K562 (cell line): ENCODE data around the gene NT5DC1. TPM values are rescaled to one million over a fixed set of nuclear protein-coding genes. Genes with fewer than 3 reads are reported as not detected.
A peak's percentile ranks its signal among the peaks of the same experiment; 100 is the strongest.

ENCODE experiments used
- ATAC-seq: fragments of 200-7000 bp; cut with Tn5 transposase; 3 replicates; pipeline ENCODE4 v1.9.1; 2020; ENCODE audit warnings: moderate library complexity
- BruUV-seq: library from RNA; stranded (reverse); fragments of 400-500 nt; replicated peaks from 2 replicates; lab custom pipeline; 2021; lab: Mats Ljungman, UMichigan
- CTCF ChIA-PET: fragments of 300-600 bp; formaldehyde crosslinking; extraction: SDS; loops from one replicate; lab custom pipeline; 2021; ENCODE audit warnings: low intra/inter-chr PET ratio; lab: Yijun Ruan, JAX
- POLR2A ChIA-PET: fragments of 300-600, 350-650 bp; sonication (Branson Sonifier 250); formaldehyde crosslinking; extraction: SDS; loops from one replicate; lab custom pipeline; 2021; ENCODE audit warnings: antibody characterized with exemption, inconsistent platforms; lab: Yijun Ruan, JAX
- DNase-seq, 4 experiments: peaks; one replicate each; pipeline versions ENCODE4 v3.0.0 to v3.0.0-alpha.2; 2011 to 2018; ENCODE audit warnings: low spot score in 3 of 4, mixed read lengths in 3 of 4; ENCODE audit errors: extremely low read depth in 1 of 4
- FAIRE-seq: peaks from 2 replicates; lab custom pipeline; 2011; peaks lifted over from hg19 to GRCh38; lab: Jason Lieb, UNC
- H2AFZ ChIP-seq: 2 replicates; pipeline ENCODE4 v1.6.0; 2011; ENCODE audit warnings: low read depth, low read length, control low read depth, inconsistent platforms
- H3K27ac ChIP-seq: fragments of 200-600 bp; 3 replicates; pipeline ENCODE4 v1.8.0; 2011; ENCODE audit warnings: low read depth, mild to moderate bottlenecking, control low read depth, inconsistent platforms, low read length, moderate library complexity, mixed read lengths; ENCODE audit errors: extremely low read depth
- H3K27me3 ChIP-seq, 2 experiments: fragments of 300-600 bp in 1 of 2; 2 replicates in 1 of 2; 3 replicates in 1 of 2; pipeline versions ENCODE4 v1.6.0 to v1.8.0; 2011; ENCODE audit warnings: inconsistent platforms in 2 of 2, low read length in 2 of 2, mild to moderate bottlenecking in 1 of 2, mixed read lengths in 1 of 2, moderate library complexity in 1 of 2; ENCODE audit not compliant: control insufficient read depth in 2 of 2, insufficient read depth in 2 of 2
- H3K36me3 ChIP-seq: fragments of 300-600 bp; 3 replicates; pipeline ENCODE4 v1.8.0; 2011; ENCODE audit warnings: mild to moderate bottlenecking, low read length, inconsistent platforms; ENCODE audit not compliant: control insufficient read depth, insufficient read depth
- H3K4me1 ChIP-seq, 2 experiments: fragments of 200-600 bp in 1 of 2; replicated peaks in 1 of 2; 2 replicates in 1 of 2; 3 replicates in 1 of 2; pipeline versions ENCODE4 v1.5.1 to v1.8.0; 2011; ENCODE audit warnings: inconsistent platforms in 2 of 2, low read length in 2 of 2, mild to moderate bottlenecking in 1 of 2, mixed read lengths in 1 of 2, moderate library complexity in 1 of 2; ENCODE audit not compliant: control insufficient read depth in 2 of 2, insufficient read depth in 2 of 2
- H3K4me2 ChIP-seq: 2 replicates; pipeline ENCODE4 v1.6.1; 2011; ENCODE audit warnings: low read length, control low read depth, inconsistent platforms, mixed read lengths; ENCODE audit not compliant: insufficient read depth
- H3K4me3 ChIP-seq: fragments of 200-600 bp; sonication (generic), shearing (Covaris generic); 2 replicates; pipeline ENCODE4 v1.5.1; 2016; ENCODE audit warnings: control low read depth, inconsistent platforms
- H3K79me2 ChIP-seq: fragments of 200-600 bp; 3 replicates; pipeline ENCODE4 v1.8.0; 2011; ENCODE audit warnings: low read length, inconsistent platforms; ENCODE audit not compliant: control insufficient read depth, insufficient read depth
- H3K9ac ChIP-seq, 2 experiments: 2 replicates each; pipeline versions ENCODE4 v1.6.0 to v1.6.1; 2011; ENCODE audit warnings: low read depth in 2 of 2, low read length in 2 of 2, control low read depth in 1 of 2, inconsistent platforms in 1 of 2, mild to moderate bottlenecking in 1 of 2, mixed read lengths in 1 of 2; ENCODE audit not compliant: insufficient read depth in 1 of 2
- H3K9me1 ChIP-seq: one replicate; pipeline ENCODE4 v1.6.0; 2011; ENCODE audit warnings: inconsistent platforms, mild to moderate bottlenecking, low read length, moderate library complexity; ENCODE audit not compliant: control insufficient read depth, insufficient read depth
- H3K9me3 ChIP-seq: replicated peaks from 2 replicates; pipeline ENCODE4 v1.5.1; 2011; ENCODE audit warnings: low read depth, low read length, inconsistent platforms; ENCODE audit not compliant: control insufficient read depth, insufficient read depth
- H4K20me1 ChIP-seq: replicated peaks from 2 replicates; pipeline ENCODE4 v1.6.1; 2011; ENCODE audit warnings: low read length, inconsistent platforms, mixed read lengths; ENCODE audit not compliant: control insufficient read depth, insufficient read depth
- BDP1 ChIP-seq: IDR thresholded peaks from 3 replicates; pipeline ENCODE4 v1.6.1; 2011; ENCODE audit not compliant: insufficient read length, insufficient read depth
- DACH1 ChIP-seq: fragments of 450-650 bp; IDR thresholded peaks from 2 replicates; pipeline ENCODE4 v1.6.1; 2018; ENCODE audit not compliant: partially characterized antibody
- ELF2 ChIP-seq: fragments of 250-450 bp; sonication (Bioruptor Pico); IDR thresholded peaks from 2 replicates; pipeline ENCODE4 v1.5.0; 2021; ENCODE audit warnings: mild to moderate bottlenecking
- ERF ChIP-seq: fragments of 450-650 bp; formaldehyde crosslinking; IDR thresholded peaks from 2 replicates; pipeline ENCODE4 v1.4.0; 2020; ENCODE audit warnings: mild to moderate bottlenecking, mixed read lengths
- KAT8 ChIP-seq: fragments of 450-650 bp; IDR thresholded peaks from 2 replicates; pipeline ENCODE4 v1.6.1; 2016; ENCODE audit warnings: low read depth, mild to moderate bottlenecking
- RAD21 ChIP-seq, 2 experiments: fragments of 250-450 bp in 1 of 2; fragments of 450-650 bp in 1 of 2; sonication (Bioruptor Pico) in 1 of 2; formaldehyde crosslinking in 1 of 2; IDR thresholded peaks in 1 of 2; conservative IDR thresholded peaks in 1 of 2; 2 replicates each; pipeline versions ENCODE4 v1.4.0 to v1.8.0; 2020 to 2022; ENCODE audit warnings: mild to moderate bottlenecking in 2 of 2, moderate library complexity in 1 of 2
- SRF ChIP-seq, 2 experiments: fragments of 250-450, 450-650 bp in 1 of 2; sonication (Bioruptor Pico) in 1 of 2; sonication (generic) in 1 of 2; formaldehyde crosslinking; IDR thresholded peaks; 2 replicates each; pipeline versions ENCODE4 v1.5.0 to v1.5.1; 2020 to 2022; ENCODE audit warnings: mild to moderate bottlenecking in 1 of 2, missing genetic modification reagents in 1 of 2
- YY1 ChIP-seq, 3 experiments: IDR thresholded peaks; 2 replicates each; pipeline ENCODE4 v1.6.1; 2011; ENCODE audit warnings: low read length in 2 of 3, mild to moderate bottlenecking in 2 of 3, moderate library complexity in 2 of 3, borderline replicate concordance in 1 of 3, control low read depth in 1 of 3, low read depth in 1 of 3; ENCODE audit not compliant: insufficient read depth in 3 of 3, insufficient replicate concordance in 2 of 3, control insufficient read depth in 1 of 3, insufficient read length in 1 of 3; ENCODE audit errors: extremely low read depth in 1 of 3
- ZC3H11A ChIP-seq: IDR thresholded peaks from 2 replicates; pipeline ENCODE4 v1.6.1; 2012; ENCODE audit warnings: low read depth, low read length, improper control_type of control experiment
- ZFX ChIP-seq: sonication (generic); formaldehyde crosslinking; IDR thresholded peaks from 2 replicates; pipeline ENCODE4 v1.8.0; 2022; ENCODE audit warnings: mild to moderate bottlenecking, missing genetic modification reagents, moderate library complexity
- ZNF175 ChIP-seq: fragments of 200-800 bp; sonication (Bioruptor generic); IDR thresholded peaks from 2 replicates; pipeline ENCODE4 v1.6.1; 2016; ENCODE audit warnings: low read depth, mild to moderate bottlenecking, missing genetic modification characterization, missing compliant biosample characterization
- WGBS: fragments of 100-300 bp; shearing (Covaris generic); methylation state at CpG from one replicate; pipeline ENCODE4 v1.1.6; 2016; ENCODE audit warnings: low coverage, mixed read lengths; ENCODE audit not compliant: insufficient coverage; ENCODE audit errors: missing lambda C conversion rate; 5-methylcytosine and 5-hydroxymethylcytosine counted together
- in situ Hi-C: fragments of 300-500 bp; cut with MboI; formaldehyde crosslinking; loops from 4 replicates; pipeline ENCODE4 v1.15.0; 2018; ENCODE audit warnings: inconsistent platforms, mixed read lengths
- intact Hi-C: fragments of 100-400 bp; cut with micrococcal nuclease; formaldehyde crosslinking; loops from 2 replicates; pipeline ENCODE4 v1.14.2; 2022
- polyA plus RNA-seq, 8 experiments: library from polyadenylated mRNA; depleted of rRNA in 4 of 8; stranded (reverse) in 5 of 8; unstranded in 3 of 8; fragments of >200 nt; fragmentation: Nextera tagmentation in 2 of 8; fragmentation: Illumina TruSeq in 1 of 8; extraction: Ambion mirVana in 2 of 8; extraction: Trizol in 1 of 8; gene quantifications; 2 replicates each; pipeline versions ENCODE4 v1.2.1 to v1.2.3, GENCODE V29; 2011 to 2014; ENCODE audit warnings: inconsistent platforms in 1 of 8, missing spikeins in 1 of 8
- total RNA-seq, 7 experiments: library from RNA; depleted of rRNA in 6 of 7; stranded (reverse); fragments of >200 nt in 6 of 7; fragmentation: Illumina TruSeq in 2 of 7; extraction: Trizol in 2 of 7; gene quantifications; 2 replicates each; pipeline versions ENCODE4 v1.2.1 to v1.2.3, GENCODE V29; 2011 to 2021; ENCODE audit warnings: low replicate concordance in 1 of 7
- TF ChIP-seq, protein P1 (sequence below), 2 experiments: fragments of 450-650 bp; conservative IDR thresholded peaks; 2 replicates each; pipeline ENCODE4 v1.6.1; 2017; ENCODE audit warnings: mild to moderate bottlenecking in 2 of 2, moderate library complexity in 2 of 2
- TF ChIP-seq, protein P2 (sequence below): fragments of 200-800 bp; sonication (Bioruptor generic); IDR thresholded peaks from 2 replicates; pipeline ENCODE4 v1.6.1; 2017; ENCODE audit warnings: missing genetic modification characterization, missing compliant biosample characterization
- TF ChIP-seq, protein P3 (sequence below), 3 experiments: fragments of 200-800 bp in 1 of 3; sonication (Bioruptor generic) in 1 of 3; sonication (generic) in 1 of 3; formaldehyde crosslinking in 1 of 3; IDR thresholded peaks; 2 replicates each; pipeline versions ENCODE4 v1.6.1 to v1.8.0; 2016 to 2022; ENCODE audit warnings: mild to moderate bottlenecking in 2 of 3, missing compliant biosample characterization in 2 of 3, missing genetic modification characterization in 2 of 3, missing genetic modification reagents in 1 of 3

NT5DC1 gene
- total and polyA plus RNA-seq, 9 of the 15 experiments (the other 6 are each of a cell fraction or from before 2014, with no cell fraction given): 4.9 to 28.5 (median 16.3) TPM

DNA sequence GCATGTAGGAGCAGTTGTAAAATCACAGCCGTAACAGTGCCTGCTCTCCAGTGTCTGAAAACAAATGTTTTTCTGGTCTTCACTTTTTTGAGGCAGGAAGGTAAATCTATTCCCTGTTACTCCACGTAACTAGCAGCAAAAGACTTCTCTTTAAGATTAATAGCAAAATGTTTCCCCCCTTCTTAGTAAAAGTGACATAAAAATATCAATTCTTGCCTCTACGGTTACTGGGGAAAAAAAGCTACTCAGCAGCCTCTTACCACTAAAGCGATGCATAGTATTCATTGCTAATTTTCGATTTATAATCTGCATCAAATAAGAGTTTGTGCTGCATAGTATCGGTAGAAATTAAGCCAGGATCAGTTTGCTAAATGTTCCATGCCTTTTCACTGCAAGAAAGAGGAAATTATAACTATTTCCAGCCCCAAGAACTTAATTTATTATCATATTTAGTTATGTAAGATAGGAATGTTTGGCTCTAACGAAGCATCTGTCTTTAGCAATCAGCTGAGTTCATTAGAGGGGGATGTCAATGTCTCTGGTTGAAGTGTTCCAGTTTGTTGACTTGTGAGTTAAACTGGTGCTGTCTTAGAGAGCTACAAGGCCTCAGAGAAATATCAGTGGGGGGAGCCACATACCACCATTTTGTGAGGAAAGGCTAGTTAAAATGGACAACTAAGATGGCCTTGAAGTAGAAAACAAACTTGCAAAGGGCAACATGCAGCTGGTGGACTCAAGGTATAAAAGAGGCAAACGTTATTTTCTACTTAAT is 179.7 kb downstream of the NT5DC1 start:
- Histone ChIP-seq H3K27me3 (no peaks in the 10 kb centered on the region), H3K79me2 (peaks cover 56% of the 10 kb centered on the region)
- in situ Hi-C loops: loop anchor here (10.0 kb wide), 1 partner anchor 274 kb away; the partner anchor contains the start of gene CALHM4
- peak; percentile 97 for TF ChIP-seq KAT8
- peak; percentile 58 for TF ChIP-seq ZFX (CRISPR knock-in tag)
- TF ChIP-seq, protein P1, sequence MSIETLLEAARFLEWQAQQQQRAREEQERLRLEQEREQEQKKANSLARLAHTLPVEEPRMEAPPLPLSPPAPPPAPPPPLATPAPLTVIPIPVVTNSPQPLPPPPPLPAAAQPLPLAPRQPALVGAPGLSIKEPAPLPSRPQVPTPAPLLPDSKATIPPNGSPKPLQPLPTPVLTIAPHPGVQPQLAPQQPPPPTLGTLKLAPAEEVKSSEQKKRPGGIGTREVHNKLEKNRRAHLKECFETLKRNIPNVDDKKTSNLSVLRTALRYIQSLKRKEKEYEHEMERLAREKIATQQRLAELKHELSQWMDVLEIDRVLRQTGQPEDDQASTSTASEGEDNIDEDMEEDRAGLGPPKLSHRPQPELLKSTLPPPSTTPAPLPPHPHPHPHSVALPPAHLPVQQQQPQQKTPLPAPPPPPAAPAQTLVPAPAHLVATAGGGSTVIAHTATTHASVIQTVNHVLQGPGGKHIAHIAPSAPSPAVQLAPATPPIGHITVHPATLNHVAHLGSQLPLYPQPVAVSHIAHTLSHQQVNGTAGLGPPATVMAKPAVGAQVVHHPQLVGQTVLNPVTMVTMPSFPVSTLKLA (conservative IDR thresholded peaks at IDR 0.05): 0 out of 4 replicates have a peak, but pooled peaks of 1 of the 2 experiments have one; percentile 11
- TF ChIP-seq ZC3H11A: peak; percentile 85; the same call in 1 of the 2 replicates
- peak; percentile 65; the same call in 1 of the 2 replicates for TF ChIP-seq ELF2 (CRISPR knock-in tag)
- no peak for TF ChIP-seq ERF
- TF ChIP-seq YY1 (IDR thresholded peaks at IDR 0.05; ENCODE audit: borderline replicate concordance in 1 of 3, control insufficient read depth in 1 of 3, extremely low read depth in 1 of 3, insufficient read depth in 3 of 3, insufficient read length in 1 of 3, insufficient replicate concordance in 2 of 3, low read depth in 1 of 3, low read length in 2 of 3): peak; percentile 50 to 93 (median 53)
- TF ChIP-seq, protein P2, sequence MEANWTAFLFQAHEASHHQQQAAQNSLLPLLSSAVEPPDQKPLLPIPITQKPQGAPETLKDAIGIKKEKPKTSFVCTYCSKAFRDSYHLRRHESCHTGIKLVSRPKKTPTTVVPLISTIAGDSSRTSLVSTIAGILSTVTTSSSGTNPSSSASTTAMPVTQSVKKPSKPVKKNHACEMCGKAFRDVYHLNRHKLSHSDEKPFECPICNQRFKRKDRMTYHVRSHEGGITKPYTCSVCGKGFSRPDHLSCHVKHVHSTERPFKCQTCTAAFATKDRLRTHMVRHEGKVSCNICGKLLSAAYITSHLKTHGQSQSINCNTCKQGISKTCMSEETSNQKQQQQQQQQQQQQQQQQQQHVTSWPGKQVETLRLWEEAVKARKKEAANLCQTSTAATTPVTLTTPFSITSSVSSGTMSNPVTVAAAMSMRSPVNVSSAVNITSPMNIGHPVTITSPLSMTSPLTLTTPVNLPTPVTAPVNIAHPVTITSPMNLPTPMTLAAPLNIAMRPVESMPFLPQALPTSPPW (CRISPR knock-in tag): peak; percentile 43
- TF ChIP-seq RAD21 (CRISPR knock-in tag; conservative IDR thresholded peaks at IDR 0.05 in 1 of 2, IDR thresholded peaks at IDR 0.05 in 1 of 2): 0 out of 4 replicates have a peak, but pooled peaks of 1 of the 2 experiments have one; percentile 6
- TF ChIP-seq, protein P3, sequence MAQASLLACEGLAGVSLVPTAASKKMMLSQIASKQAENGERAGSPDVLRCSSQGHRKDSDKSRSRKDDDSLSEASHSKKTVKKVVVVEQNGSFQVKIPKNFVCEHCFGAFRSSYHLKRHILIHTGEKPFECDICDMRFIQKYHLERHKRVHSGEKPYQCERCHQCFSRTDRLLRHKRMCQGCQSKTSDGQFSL (CRISPR knock-in tag; IDR thresholded peaks at IDR 0.05): peak; percentile 89
- TF ChIP-seq, protein P3 (tag; IDR thresholded peaks at IDR 0.05): peak in 1 of 2 experiments; percentile 60; a peak in 1 of 4 replicates
- no peak for TF ChIP-seq BDP1
- TF ChIP-seq ZNF175 (CRISPR knock-in tag): peak; percentile 30; the same call in 1 of the 2 replicates
- no peak for TF ChIP-seq SRF (CRISPR knock-in tag; IDR thresholded peaks at IDR 0.05)
- TF ChIP-seq DACH1: no peak

More for the DNA sequence above, 179.7 kb downstream of the NT5DC1 start:
- ATAC-seq (no peak), DNase-seq (peak in 2 of 4 experiments; percentile 13 to 49), FAIRE-seq (no peak)
- Histone ChIP-seq H3K36me3 (peaks cover 19% of the 10 kb centered on the region; the same call in 2 of the 3 replicates), H3K9me3 (no peaks in the 10 kb centered on the region), H2AFZ (peak overlapping the region; percentile 97), H3K4me3 (peak overlapping the region; percentile 93), H3K4me2 (peak overlapping the region; percentile 92), H4K20me1 (peaks cover 18% of the 10 kb centered on the region; the same call in 1 of the 2 replicates), H3K9ac (peak overlapping the region; percentile 95 to 98; a peak in 3 of 4 replicates), H3K4me1 (peaks cover 9 to 19% of the 10 kb centered on the region in 2 experiments; a peak in 3 of 5 replicates), H3K9me1 (no peaks in the 10 kb centered on the region), H3K27ac (peak overlapping the region; percentile 95)
- 5% methylated on average over 8 of the region's 8 CpGs for WGBS
- CTCF ChIA-PET: interaction anchor here (0.6 kb wide), 1 partner anchor 12 kb away, joined by 3 read pairs; no protein-coding TSS in a partner anchor
- POLR2A ChIA-PET: interaction anchor here (0.6 to 3.0 kb wide), 14 partner anchors 8 to 400 kb away, joined by 3 to 27 read pairs (median 3); partner anchors contain the start of genes NT5DC1 and RWDD1
- intact Hi-C loops: loop anchor here (5.0 kb wide), 2 partner anchors 157 to 367 kb away; no protein-coding TSS in a partner anchor
- TSS peak; percentile 57 for BruUV-seq
